Peyer's patch (tissue), 4 donors: ENCODE measurements around the gene CHAMP1.

Experiments
- CTCF ChIP-seq, 6 experiments: fragments of 450-650 bp in 4 of 6; fragments of 200-600 bp in 2 of 6; sonication (generic) in 1 of 6; IDR thresholded peaks; one replicate each; pipeline ENCODE4 v1.5.1; 2017 to 2019; ENCODE audit warnings: antibody characterized with exemption in 6 of 6, mild to moderate bottlenecking in 3 of 6, moderate library complexity in 1 of 6
- POLR2A ChIP-seq, 2 donors: fragments of 450-650 bp; IDR thresholded peaks; one replicate each; pipeline ENCODE4 v1.5.1; 2017; ENCODE audit warnings: antibody characterized with exemption in 2 of 2, mild to moderate bottlenecking in 2 of 2, moderate library complexity in 2 of 2

- TF ChIP-seq CTCF (IDR thresholded peaks at IDR 0.05) (no peak), POLR2A (IDR thresholded peaks at IDR 0.05) (no peak)
These were observed 29.0 kb upstream of the CHAMP1 start for GRCh38 chr13:114285166-114285808.
